Chondrocyte (in vitro differentiated cells): ENCODE measurements around the gene SMCHD1. TPM values are rescaled to one million over a fixed set of nuclear protein-coding genes. Genes with fewer than 3 reads are reported as not detected.
"Not testable (repeated sequence)": the region's sequence is repeated elsewhere in the genome, so short reads cannot be mapped to it uniquely, and the experiment has no call there.

Experiments used
- DNase-seq: peaks from one replicate; pipeline ENCODE4 v3.0.0; 2021; ENCODE audit warnings: mixed read lengths, low spot score
- H3K27ac Mint-ChIP-seq: one replicate; pipeline ENCODE4 v1.8.0; 2021; ENCODE audit warnings: mild to moderate bottlenecking, moderate library complexity, mixed read lengths; ENCODE audit not compliant: unreplicated experiment
- H3K27me3 Mint-ChIP-seq: 2 replicates; pipeline ENCODE4 v1.8.0; 2021; ENCODE audit warnings: low read depth, mixed read lengths
- H3K36me3 Mint-ChIP-seq: 2 replicates; pipeline ENCODE4 v1.8.0; 2021; ENCODE audit warnings: low read depth, mixed read lengths
- H3K4me1 Mint-ChIP-seq: 2 replicates; pipeline ENCODE4 v1.8.0; 2021; ENCODE audit warnings: low read depth, mild to moderate bottlenecking, mixed read lengths
- H3K4me3 Mint-ChIP-seq: one replicate; pipeline ENCODE4 v1.8.0; 2021; ENCODE audit warnings: mild to moderate bottlenecking, moderate library complexity, mixed read lengths; ENCODE audit not compliant: unreplicated experiment
- H3K9me3 Mint-ChIP-seq: 2 replicates; pipeline ENCODE4 v1.8.0; 2021; ENCODE audit warnings: low read depth, mixed read lengths
- CTCF ChIP-seq: fragments of 200-600 bp; sonication (generic); IDR thresholded peaks from 2 replicates; pipeline ENCODE4 v1.5.0; 2021; ENCODE audit warnings: antibody characterized with exemption, mild to moderate bottlenecking, moderate library complexity
- total RNA-seq: library from RNA; stranded (reverse); gene quantifications from 3 replicates; pipeline ENCODE4 v1.2.1, GENCODE V29; 2021

SMCHD1 gene
- total RNA-seq, 1 donor from 2014 or later = 27.3 TPM

- H3K4me3 Mint-ChIP-seq = peak overlapping the region; percentile 93
- H3K27me3 Mint-ChIP-seq = peaks cover 3% of the 10 kb centered on the region
- no peak for DNase-seq
- H3K4me1 Mint-ChIP-seq = peaks cover 32% of the 10 kb centered on the region
- H3K27ac Mint-ChIP-seq = peak overlapping the region; percentile 93
- H3K9me3 Mint-ChIP-seq = peaks cover 3% of the 10 kb centered on the region
- H3K36me3 Mint-ChIP-seq = no peaks in the 10 kb centered on the region
- TF ChIP-seq CTCF = peak; percentile 16
These were observed 883 bp downstream of the SMCHD1 start for GRCh38 chr18:2656237-2656980.

GRCh38 chr18:2656981-2657512, 1.5 kb downstream of the SMCHD1 start:
- peak overlapping the region; percentile 93 for H3K4me3 Mint-ChIP-seq
- no peak for DNase-seq

GRCh38 chr18:2657788-2658458, 2.4 kb downstream of the SMCHD1 start:
- no peak for TF ChIP-seq CTCF
- no peaks in the 10 kb centered on the region for H3K36me3 Mint-ChIP-seq
- peaks cover 32% of the 10 kb centered on the region for H3K4me1 Mint-ChIP-seq
- peak overlapping the region; percentile 47 for H3K4me3 Mint-ChIP-seq
- H3K27me3 Mint-ChIP-seq = peaks cover 3% of the 10 kb centered on the region
- DNase-seq = no peak
- peak overlapping the region; percentile 91 for H3K27ac Mint-ChIP-seq
- H3K9me3 Mint-ChIP-seq = peaks cover 3% of the 10 kb centered on the region

More at GRCh38 chr18:2656981-2657512, 1.5 kb downstream of the SMCHD1 start:
- peaks cover 3% of the 10 kb centered on the region for H3K9me3 Mint-ChIP-seq
- H3K27me3 Mint-ChIP-seq = peaks cover 3% of the 10 kb centered on the region
- H3K27ac Mint-ChIP-seq = peak overlapping the region; percentile 93
- peaks cover 32% of the 10 kb centered on the region for H3K4me1 Mint-ChIP-seq
- no peaks in the 10 kb centered on the region for H3K36me3 Mint-ChIP-seq
- TF ChIP-seq CTCF = no peak

- H3K36me3 Mint-ChIP-seq, H3K27ac Mint-ChIP-seq, DNase-seq, H3K27me3 Mint-ChIP-seq, H3K4me3 Mint-ChIP-seq, H3K9me3 Mint-ChIP-seq: not testable (repeated sequence)
- H3K4me1 Mint-ChIP-seq = peaks cover 39% of the 10 kb centered on the region
These were observed 5.3 kb downstream of the SMCHD1 start for GRCh38 chr18:2660849-2661248.

GRCh38 chr18:2662288-2662687, 6.8 kb downstream of the SMCHD1 start:
- not testable (repeated sequence) for H3K36me3 Mint-ChIP-seq, H3K27me3 Mint-ChIP-seq, H3K9me3 Mint-ChIP-seq, DNase-seq, H3K4me3 Mint-ChIP-seq, H3K27ac Mint-ChIP-seq
- H3K4me1 Mint-ChIP-seq = peaks cover 32% of the 10 kb centered on the region

GRCh38 chr18:2662990-2663389, 7.5 kb downstream of the SMCHD1 start:
- DNase-seq = no peak
- H3K36me3 Mint-ChIP-seq = peaks cover 4% of the 10 kb centered on the region
- no peaks in the 10 kb centered on the region for H3K27me3 Mint-ChIP-seq
- TF ChIP-seq CTCF = no peak
- H3K27ac Mint-ChIP-seq = no peak overlapping the region
- peaks cover 26% of the 10 kb centered on the region for H3K4me1 Mint-ChIP-seq
- H3K9me3 Mint-ChIP-seq = peaks cover 3% of the 10 kb centered on the region
- H3K4me3 Mint-ChIP-seq = no peak overlapping the region
